Subcutaneous adipose tissue (tissue), 4 donors: ENCODE data around the gene NR1D1. TPM values are rescaled to one million over a fixed set of nuclear protein-coding genes. Genes with fewer than 3 reads are reported as not detected.

ENCODE experiments used
- CTCF ChIP-seq: fragments of 450-650 bp; IDR thresholded peaks from one replicate; pipeline ENCODE4 v1.5.1; 2016; ENCODE audit warnings: low read depth, mild to moderate bottlenecking, control low read depth, antibody characterized with exemption, moderate library complexity
- total RNA-seq, 4 donors: library from RNA; depleted of rRNA; stranded (reverse); fragments of >200 nt; gene quantifications; one replicate each; pipeline ENCODE4 v1.1.0, GENCODE V29; 2016

NR1D1 gene
- total RNA-seq, 4 donors from 2014 or later = 4.2 to 16.0 (median 12.7) TPM

GRCh38 chr17:40058865-40059264, 41.5 kb downstream of the NR1D1 start:
- no peak for TF ChIP-seq CTCF

GRCh38 chr17:40058186-40058784, 42.1 kb downstream of the NR1D1 start:
- no peak for TF ChIP-seq CTCF

- TF ChIP-seq CTCF = no peak
Observed at GRCh38 chr17:40056379-40057015, 43.9 kb downstream of the NR1D1 start.

Other genes with a start within 250 kb of the NR1D1 start
- gene IKZF3, start 236.3 kb downstream of the NR1D1 start, total RNA-seq = 1 to 10 TPM in 3 of 4 donors, under 1 TPM in 1; 0.98 to 1.9 (median 1.4) TPM
- not detected for gene ZPBP2, start 232.4 kb downstream of the NR1D1 start, total RNA-seq
- gene GSDMB, start 182.0 kb downstream of the NR1D1 start, total RNA-seq = 10 to 100 TPM; 15.2 to 80.4 (median 24.3) TPM
- 100 to 1,000 TPM; 145 to 419 (median 200) TPM for gene ORMDL3, start 173.0 kb downstream of the NR1D1 start, total RNA-seq
- gene LRRC3C, start 172.9 kb downstream of the NR1D1 start, total RNA-seq = not detected
- gene GSDMA, start 137.6 kb downstream of the NR1D1 start, total RNA-seq = 1 to 10 TPM in 3 of 4 donors, not detected in 1; 1.3 to 9.0 (median 7.1) TPM
- 10 to 100 TPM; 52.2 to 86.8 (median 68.2) TPM for gene PSMD3, start 119.8 kb downstream of the NR1D1 start, total RNA-seq
- not detected for gene CSF3, start 85.1 kb downstream of the NR1D1 start, total RNA-seq
- gene MED24, start 46.2 kb downstream of the NR1D1 start, total RNA-seq = 10 to 100 TPM; 47.6 to 75.5 (median 63.0) TPM
- 10 to 100 TPM; 35.7 to 81.2 (median 47.1) TPM for gene THRA, start 37.6 kb downstream of the NR1D1 start, total RNA-seq
- gene MSL1, start 21.4 kb upstream of the NR1D1 start, total RNA-seq = 10 to 100 TPM; 42.0 to 87.6 (median 61.7) TPM
- 10 to 100 TPM; 37.4 to 81.4 (median 71.8) TPM for gene CASC3, start 39.9 kb upstream of the NR1D1 start, total RNA-seq
- 1 to 10 TPM; 2.4 to 7.3 (median 5.2) TPM for gene RAPGEFL1, start 76.9 kb upstream of the NR1D1 start, total RNA-seq
- gene WIPF2, start 118.7 kb upstream of the NR1D1 start, total RNA-seq = 10 to 100 TPM in 1 of 4 donors, 1 to 10 TPM in 3; 8.1 to 10.2 (median 9.7) TPM
- gene CDC6, start 187.3 kb upstream of the NR1D1 start, total RNA-seq = 1 to 10 TPM in 1 of 4 donors, under 1 TPM in 3; 0.16 to 2.2 (median 0.30) TPM
- 10 to 100 TPM; 13.9 to 21.5 (median 17.9) TPM for gene RARA, start 208.6 kb upstream of the NR1D1 start, total RNA-seq